IPS-18c (cell line): Measurements from ENCODE around the gene ROR1.

Source experiments
- H3K4me3 ChIP-seq: 2 replicates; pipeline ENCODE4 v1.7.0; 2013; ENCODE audit warnings: low read depth, mild to moderate bottlenecking, low read length, moderate library complexity; ENCODE audit not compliant: insufficient read depth
- H3K9me3 ChIP-seq: one replicate; pipeline ENCODE4 v1.6.1; 2013; ENCODE audit warnings: mild to moderate bottlenecking, low read length, moderate library complexity; ENCODE audit not compliant: control insufficient read depth, insufficient read depth

Gene ROR1

GRCh38 chr1:63902844-63903589, 129.2 kb downstream of the ROR1 start:
- Histone ChIP-seq H3K9me3 (no peaks in the 10 kb centered on the region), H3K4me3 (no peak overlapping the region)

GRCh38 chr1:63903947-63904610, 130.3 kb downstream of the ROR1 start:
- no peaks in the 10 kb centered on the region for H3K9me3 ChIP-seq

GRCh38 chr1:63904826-63905225, 131.0 kb downstream of the ROR1 start:
- no peak overlapping the region for H3K4me3 ChIP-seq
- no peaks in the 10 kb centered on the region for H3K9me3 ChIP-seq

More at GRCh38 chr1:63903947-63904610, 130.3 kb downstream of the ROR1 start:
- no peak overlapping the region for H3K4me3 ChIP-seq

- Histone ChIP-seq H3K9me3 (no peaks in the 10 kb centered on the region), H3K4me3 (no peak overlapping the region)
Observed at GRCh38 chr1:63906047-63906704, 132.4 kb downstream of the ROR1 start.

GRCh38 chr1:63907051-63907450, 133.2 kb downstream of the ROR1 start:
- Histone ChIP-seq H3K4me3 (no peak overlapping the region), H3K9me3 (no peaks in the 10 kb centered on the region)

- H3K4me3 ChIP-seq = no peak overlapping the region
Observed at GRCh38 chr1:63908016-63908415, 134.2 kb downstream of the ROR1 start.

GRCh38 chr1:63909526-63909925, 135.7 kb downstream of the ROR1 start:
- H3K4me3 ChIP-seq = no peak overlapping the region

More at GRCh38 chr1:63908016-63908415, 134.2 kb downstream of the ROR1 start:
- H3K9me3 ChIP-seq = no peaks in the 10 kb centered on the region

GRCh38 chr1:63911049-63911448, 137.2 kb downstream of the ROR1 start:
- H3K4me3 ChIP-seq = no peak overlapping the region
- H3K9me3 ChIP-seq = no peaks in the 10 kb centered on the region

More at GRCh38 chr1:63909526-63909925, 135.7 kb downstream of the ROR1 start:
- H3K9me3 ChIP-seq = no peaks in the 10 kb centered on the region

GRCh38 chr1:63912643-63913042, 138.8 kb downstream of the ROR1 start:
- H3K9me3 ChIP-seq = no peaks in the 10 kb centered on the region
- H3K4me3 ChIP-seq = no peak overlapping the region

- Histone ChIP-seq H3K4me3 (no peak overlapping the region), H3K9me3 (no peaks in the 10 kb centered on the region)
Observed at GRCh38 chr1:63913533-63913932, 139.7 kb downstream of the ROR1 start.

GRCh38 chr1:63914241-63914640, 140.4 kb downstream of the ROR1 start:
- no peak overlapping the region for H3K4me3 ChIP-seq

GRCh38 chr1:63914706-63915105, 140.9 kb downstream of the ROR1 start:
- H3K4me3 ChIP-seq = no peak overlapping the region

More at GRCh38 chr1:63914241-63914640, 140.4 kb downstream of the ROR1 start:
- H3K9me3 ChIP-seq = no peaks in the 10 kb centered on the region

GRCh38 chr1:63915121-63915520, 141.3 kb downstream of the ROR1 start:
- Histone ChIP-seq H3K9me3 (no peaks in the 10 kb centered on the region), H3K4me3 (no peak overlapping the region)

More at GRCh38 chr1:63914706-63915105, 140.9 kb downstream of the ROR1 start:
- no peaks in the 10 kb centered on the region for H3K9me3 ChIP-seq

- H3K4me3 ChIP-seq = no peak overlapping the region
- no peaks in the 10 kb centered on the region for H3K9me3 ChIP-seq
Observed at GRCh38 chr1:63916485-63917360, 142.9 kb downstream of the ROR1 start.

- Histone ChIP-seq H3K4me3 (no peak overlapping the region), H3K9me3 (no peaks in the 10 kb centered on the region)
Observed at GRCh38 chr1:63917571-63918417, 144.0 kb downstream of the ROR1 start.

GRCh38 chr1:63918418-63918945, 144.7 kb downstream of the ROR1 start:
- no peak overlapping the region for H3K4me3 ChIP-seq
- no peaks in the 10 kb centered on the region for H3K9me3 ChIP-seq
